Stimulated activated CD4-positive, alpha-beta T cell treated with anti-CD3 and anti-CD28 coated beads, TNF-alpha, amount 100 ng/mL, for 4 hours (primary cell): ENCODE data around the gene MARCHF4.

ENCODE experiments used
- DNase-seq, 3 experiments: peaks; one replicate each; pipeline ENCODE4 v3.0.0-alpha.2; 2020; ENCODE audit warnings: low read depth in 3 of 3

Gene MARCHF4

GRCh38 chr2:216371721-216372702 is at the start of gene MARCHF4:
Gene MARCHF4, minus strand, starts transcription at chr2:216372483. Its CDS starts 2,223 bp downstream, at chr2:216370260.
- peak; percentile 21 to 36 (median 23) for DNase-seq

GRCh38 chr2:216420367-216421101 is 48.3 kb upstream of the MARCHF4 start:
- no peak for DNase-seq

GRCh38 chr2:216418981-216419380 is 46.7 kb upstream of the MARCHF4 start:
- DNase-seq = no peak

GRCh38 chr2:216416571-216417307 is 44.5 kb upstream of the MARCHF4 start:
- DNase-seq = no peak

- no peak for DNase-seq
Observed at GRCh38 chr2:216415541-216415940, 43.3 kb upstream of the MARCHF4 start.

GRCh38 chr2:216414772-216415319 is 42.6 kb upstream of the MARCHF4 start:
- DNase-seq = no peak

GRCh38 chr2:216413882-216414281 is 41.6 kb upstream of the MARCHF4 start:
- DNase-seq = no peak

- peak; percentile 95 to 99 (median 98) for DNase-seq
Observed at GRCh38 chr2:216412022-216412999, 40.0 kb upstream of the MARCHF4 start, which contains the start of gene SMARCAL1. Gene SMARCAL1, plus strand, starts transcription at chr2:216412484. Its CDS starts 2,221 bp downstream, at chr2:216414705.

- DNase-seq = no peak
Observed at GRCh38 chr2:216410550-216410949, 38.3 kb upstream of the MARCHF4 start.

- DNase-seq = no peak
Observed at GRCh38 chr2:216408426-216409290, 36.4 kb upstream of the MARCHF4 start.

- DNase-seq = no peak
Observed at GRCh38 chr2:216406826-216407225, 34.5 kb upstream of the MARCHF4 start.

GRCh38 chr2:216405588-216405987 is 33.3 kb upstream of the MARCHF4 start:
- no peak for DNase-seq

- DNase-seq = peak in 2 of 3 experiments; percentile 10 to 18
Observed at GRCh38 chr2:216404010-216404618, 31.8 kb upstream of the MARCHF4 start.

GRCh38 chr2:216402751-216403150 is 30.5 kb upstream of the MARCHF4 start:
- no peak for DNase-seq

GRCh38 chr2:216399621-216400020 is 27.3 kb upstream of the MARCHF4 start:
- DNase-seq = no peak

- DNase-seq = no peak
Observed at GRCh38 chr2:216394881-216395280, 22.6 kb upstream of the MARCHF4 start.

- DNase-seq = no peak
Observed at GRCh38 chr2:216392945-216393840, 20.9 kb upstream of the MARCHF4 start.
